GM12872 (cell line): ENCODE data around the gene BRINP2.

Experiments used
- CTCF ChIP-seq: IDR thresholded peaks from 3 replicates; pipeline ENCODE4 v1.5.1; 2011; ENCODE audit warnings: low read depth, mild to moderate bottlenecking, low read length, moderate library complexity; ENCODE audit not compliant: insufficient read depth

Gene BRINP2

GRCh38 chr1:177307771-177308170 is 137.0 kb downstream of the BRINP2 start:
- TF ChIP-seq CTCF = no peak

- TF ChIP-seq CTCF = no peak
Measured at GRCh38 chr1:177309880-177310279, 139.1 kb downstream of the BRINP2 start.

DNA sequence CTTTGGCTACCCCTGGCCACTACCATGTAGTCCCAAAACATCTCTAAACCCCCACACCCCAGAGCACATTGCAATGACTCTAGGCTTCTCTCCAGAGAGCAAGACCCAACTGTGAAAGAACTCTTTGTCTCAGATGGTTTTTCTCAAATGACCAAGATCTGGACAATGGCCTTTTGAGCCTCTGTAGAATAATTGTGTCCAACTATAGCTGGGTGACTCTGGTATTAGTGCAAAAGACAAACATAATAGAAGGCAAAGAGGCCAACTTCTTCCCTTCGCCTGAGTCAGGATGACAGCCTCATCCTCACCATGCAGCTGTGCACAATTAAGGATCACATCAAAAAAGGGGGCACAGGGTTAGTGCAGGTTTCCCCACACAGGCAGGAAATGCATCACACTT is 139.6 kb downstream of the BRINP2 start:
- TF ChIP-seq CTCF = no peak

DNA sequence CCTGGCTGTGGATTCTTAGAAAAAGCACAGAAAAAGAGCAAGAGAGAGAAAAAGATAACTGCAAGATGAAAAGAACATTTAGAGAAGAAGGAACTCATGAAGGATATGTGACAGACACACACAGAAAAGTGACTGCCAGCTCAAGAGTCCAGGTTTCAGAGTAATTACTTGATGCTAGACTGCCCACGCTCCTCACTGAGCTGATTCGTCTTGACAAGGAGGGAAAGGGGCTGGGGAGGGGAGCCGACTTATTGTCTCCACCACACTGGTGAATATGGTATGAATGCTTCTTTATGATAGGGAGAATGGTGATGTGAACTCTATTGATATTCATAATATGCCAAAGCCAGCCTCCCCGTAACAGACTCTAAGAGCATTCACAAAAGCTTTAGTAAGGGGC is 140.4 kb downstream of the BRINP2 start:
- no peak for TF ChIP-seq CTCF

GRCh38 chr1:177311586-177311985 is 140.8 kb downstream of the BRINP2 start:
- no peak for TF ChIP-seq CTCF

DNA sequence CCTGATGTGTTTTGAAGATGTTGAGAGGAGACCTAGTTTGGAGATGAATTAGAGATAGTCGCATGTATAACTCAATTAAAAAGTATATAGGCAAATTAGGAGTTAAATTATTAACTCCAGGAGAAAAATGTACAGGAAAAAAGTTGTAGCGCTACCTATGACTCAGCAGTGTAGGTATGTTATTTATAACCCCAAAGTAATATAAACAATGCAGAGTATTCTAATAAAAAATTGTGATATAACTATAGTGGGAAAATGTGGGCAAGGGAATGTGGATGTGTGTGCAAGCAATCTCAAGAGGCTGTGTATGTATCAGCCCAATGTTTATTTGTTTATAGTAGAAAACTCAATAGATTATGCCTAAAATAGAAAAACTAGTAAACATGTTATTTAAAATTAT is 144.5 kb downstream of the BRINP2 start:
- no peak for TF ChIP-seq CTCF

DNA sequence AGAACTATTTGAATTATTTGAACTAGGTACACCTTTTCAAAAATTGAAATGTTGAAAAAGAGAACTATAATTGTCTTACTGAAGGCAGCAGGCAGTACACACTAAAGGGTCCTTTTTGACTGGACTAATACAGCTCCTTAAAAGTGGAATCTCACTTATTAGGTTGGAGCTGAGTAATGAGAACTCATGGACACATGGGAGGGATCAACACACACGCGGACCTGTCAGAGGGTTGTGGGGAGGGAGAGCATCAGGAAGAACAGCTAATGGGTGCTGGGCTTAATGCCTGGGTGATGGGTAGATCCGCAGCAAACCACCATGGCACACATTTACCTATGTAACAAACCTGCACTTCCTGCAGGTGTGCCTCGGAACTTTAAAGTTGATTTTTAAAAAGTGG is 145.0 kb downstream of the BRINP2 start:
- TF ChIP-seq CTCF = no peak

DNA sequence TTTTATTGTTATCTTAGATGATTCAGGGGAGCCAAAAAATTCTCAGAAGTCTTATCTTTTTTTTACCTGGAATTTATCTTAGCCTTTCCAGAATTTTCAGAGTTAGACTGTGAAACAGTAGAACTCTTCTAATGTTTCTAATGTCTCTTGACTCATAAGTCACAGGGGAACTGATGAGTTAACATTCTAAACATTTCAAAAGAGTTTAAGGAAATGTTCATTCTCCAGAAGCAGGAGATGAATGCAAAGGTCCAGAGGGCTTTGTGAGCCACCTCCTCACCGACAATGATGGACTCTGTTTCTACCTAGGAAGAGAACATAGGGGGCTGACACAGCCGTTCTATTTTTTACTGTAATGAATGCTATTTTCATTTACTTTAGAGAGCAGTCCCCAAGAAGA is 157.5 kb downstream of the BRINP2 start:
- TF ChIP-seq CTCF = no peak
